Natural killer cell (primary cell): ENCODE results near the gene RPL39L. TPM values are rescaled to one million over a fixed set of nuclear protein-coding genes. Genes with fewer than 3 reads are reported as not detected.

Source experiments
- ATAC-seq, 3 donors: fragments of 150-1000 bp in 2 of 3; fragments of 200-7000 bp in 1 of 3; cut with Tn5 transposase; 1 replicate in 1 of 3; 2 replicates in 2 of 3; pipeline ENCODE4 v1.10.0; 2021; ENCODE audit warnings: mild to moderate bottlenecking in 2 of 3, moderate library complexity in 2 of 3
- DNase-seq, 2 donors: peaks; one replicate each; pipeline versions ENCODE4 v3.0.0 to v3.0.0-alpha.2; 2013 to 2021; ENCODE audit warnings: mixed read lengths in 1 of 2
- H3K27ac ChIP-seq: one replicate; pipeline ENCODE4 v1.5.1; 2013; ENCODE audit warnings: mild to moderate bottlenecking, low read length
- H3K27me3 ChIP-seq: one replicate; pipeline ENCODE4 v1.6.1; 2013; ENCODE audit warnings: low read length; ENCODE audit not compliant: control insufficient read depth, insufficient read depth
- H3K36me3 ChIP-seq: one replicate; pipeline ENCODE4 v1.6.1; 2013; ENCODE audit warnings: low read length; ENCODE audit not compliant: control insufficient read depth, insufficient read depth
- H3K4me1 ChIP-seq: one replicate; pipeline ENCODE4 v1.6.1; 2013; ENCODE audit warnings: low read length; ENCODE audit not compliant: control insufficient read depth, insufficient read depth
- H3K4me3 ChIP-seq: one replicate; pipeline ENCODE4 v1.5.1; 2013; ENCODE audit warnings: low read length
- H3K9me3 ChIP-seq: one replicate; pipeline ENCODE4 v1.6.1; 2013; ENCODE audit warnings: low read length; ENCODE audit not compliant: control insufficient read depth, insufficient read depth
- H3K27ac Mint-ChIP-seq, 2 donors: one replicate each; pipeline ENCODE4 v1.8.0; 2022; ENCODE audit warnings: mild to moderate bottlenecking in 2 of 2, mixed read lengths in 2 of 2, moderate library complexity in 1 of 2
- H3K27me3 Mint-ChIP-seq, 2 donors: one replicate each; pipeline ENCODE4 v1.8.0; 2022; ENCODE audit warnings: low read depth in 2 of 2, mixed read lengths in 2 of 2
- H3K36me3 Mint-ChIP-seq: one replicate; pipeline ENCODE4 v1.8.0; 2022; ENCODE audit warnings: mixed read lengths
- H3K4me1 Mint-ChIP-seq, 2 donors: one replicate each; pipeline ENCODE4 v1.8.0; 2022; ENCODE audit warnings: mixed read lengths in 2 of 2
- H3K4me3 Mint-ChIP-seq: one replicate; pipeline ENCODE4 v1.8.0; 2022; ENCODE audit warnings: mild to moderate bottlenecking, moderate library complexity, mixed read lengths
- H3K9me3 Mint-ChIP-seq, 2 donors: one replicate each; pipeline ENCODE4 v1.8.0; 2022; ENCODE audit warnings: mixed read lengths in 2 of 2
- CTCF ChIP-seq: fragments of 200-600 bp; IDR thresholded peaks from one replicate; pipeline ENCODE4 v1.8.0; 2022; ENCODE audit warnings: antibody characterized with exemption
- WGBS: methylation state at CpG from one replicate; pipeline ENCODE4 v1.1.7; 2013; ENCODE audit warnings: missing lambda C conversion rate; ENCODE audit not compliant: insufficient coverage; 5-methylcytosine and 5-hydroxymethylcytosine counted together
- intact Hi-C: fragments of 100-400 bp; cut with micrococcal nuclease; formaldehyde crosslinking; loops from one replicate; pipeline ENCODE4 v1.14.2; 2022
- total RNA-seq, 4 donors: library from RNA; stranded (reverse); fragments of 120-200 nt in 1 of 4; gene quantifications; one replicate each; pipeline versions ENCODE4 v1.2.3 to v1.2.4, GENCODE V29; 2013 to 2022

RPL39L gene
- total RNA-seq, 3 donors from 2014 or later (not counting 1 experiment from before 2014, with no cell fraction given) = 3.1 to 6.6 (median 4.3) TPM

- ATAC-seq (no peak), DNase-seq (no peak)
- 98% methylated on average over 5 of the region's 5 CpGs for WGBS
- TF ChIP-seq CTCF = no peak
- peaks cover 25 to 26% of the 10 kb centered on the region in 2 donors for H3K4me1 Mint-ChIP-seq
- H3K27ac ChIP-seq = no peak overlapping the region
- peaks cover 7% of the 10 kb centered on the region for H3K4me1 ChIP-seq
- intact Hi-C loops = no loop called here
- no peak overlapping the region for H3K4me3 Mint-ChIP-seq
- H3K36me3 Mint-ChIP-seq = peaks cover 37% of the 10 kb centered on the region
- H3K27ac Mint-ChIP-seq = no peak overlapping the region
- no peak overlapping the region for H3K4me3 ChIP-seq
- H3K9me3 ChIP-seq = no peaks in the 10 kb centered on the region
- H3K27me3 Mint-ChIP-seq = no peaks in the 10 kb centered on the region
- no peaks in the 10 kb centered on the region for H3K27me3 ChIP-seq
- H3K36me3 ChIP-seq = peaks cover 81% of the 10 kb centered on the region
- no peaks in the 10 kb centered on the region for H3K9me3 Mint-ChIP-seq
These were observed 65.7 kb downstream of the RPL39L start for GRCh38 chr3:187073581-187074098.

GRCh38 chr3:187072511-187072910 is 66.8 kb downstream of the RPL39L start:
- Histone ChIP-seq H3K4me1 (peaks cover 7% of the 10 kb centered on the region), H3K27ac (peak overlapping the region; percentile 27), H3K27me3 (no peaks in the 10 kb centered on the region), H3K9me3 (no peaks in the 10 kb centered on the region), H3K36me3 (peaks cover 81% of the 10 kb centered on the region), H3K4me3 (no peak overlapping the region)
- ATAC-seq = no peak
- Mint-ChIP-seq H3K4me1 (peaks cover 25 to 26% of the 10 kb centered on the region in 2 donors), H3K9me3 (no peaks in the 10 kb centered on the region), H3K4me3 (no peak overlapping the region), H3K36me3 (peaks cover 29% of the 10 kb centered on the region), H3K27me3 (no peaks in the 10 kb centered on the region), H3K27ac (no peak overlapping the region)
- DNase-seq = no peak
- intact Hi-C loops = no loop called here
- WGBS = 74% methylated on average over 4 of the region's 5 CpGs
- no peak for TF ChIP-seq CTCF

- H3K4me3 Mint-ChIP-seq = no peak overlapping the region
- Histone ChIP-seq H3K27me3 (no peaks in the 10 kb centered on the region), H3K9me3 (no peaks in the 10 kb centered on the region), H3K4me3 (no peak overlapping the region), H3K27ac (peak overlapping the region; percentile 27), H3K4me1 (peaks cover 7% of the 10 kb centered on the region), H3K36me3 (peaks cover 79% of the 10 kb centered on the region)
- H3K36me3 Mint-ChIP-seq = peaks cover 29% of the 10 kb centered on the region
- no peak for DNase-seq
- H3K27ac Mint-ChIP-seq = no peak overlapping the region
- 90% methylated on average over 3 of the region's 3 CpGs for WGBS
- no peak for ATAC-seq
- no peaks in the 10 kb centered on the region for H3K9me3 Mint-ChIP-seq
- intact Hi-C loops = no loop called here
- TF ChIP-seq CTCF = no peak
- peaks cover 25 to 26% of the 10 kb centered on the region in 2 donors for H3K4me1 Mint-ChIP-seq
- H3K27me3 Mint-ChIP-seq = no peaks in the 10 kb centered on the region
These were observed 67.2 kb downstream of the RPL39L start for GRCh38 chr3:187072102-187072501.

Other genes starting within 250 kb of the RPL39L start
- gene ST6GAL1, start 209.0 kb downstream of the RPL39L start, total RNA-seq = 100 to 1,000 TPM; 121 to 182 (median 146) TPM
- not detected for gene RTP1, start 58.0 kb upstream of the RPL39L start, total RNA-seq
- gene MASP1, start 152.2 kb upstream of the RPL39L start, total RNA-seq = not detected
- 1 to 10 TPM; 4.2 to 8.0 (median 4.4) TPM for gene RTP4, start 228.9 kb upstream of the RPL39L start, total RNA-seq